ENCODE data around the gene NLE1.
"Not testable (repeated sequence)": the region's sequence is repeated elsewhere in the genome, so short reads cannot be mapped to it uniquely, and the experiment has no call there.

Gene NLE1

DNA sequence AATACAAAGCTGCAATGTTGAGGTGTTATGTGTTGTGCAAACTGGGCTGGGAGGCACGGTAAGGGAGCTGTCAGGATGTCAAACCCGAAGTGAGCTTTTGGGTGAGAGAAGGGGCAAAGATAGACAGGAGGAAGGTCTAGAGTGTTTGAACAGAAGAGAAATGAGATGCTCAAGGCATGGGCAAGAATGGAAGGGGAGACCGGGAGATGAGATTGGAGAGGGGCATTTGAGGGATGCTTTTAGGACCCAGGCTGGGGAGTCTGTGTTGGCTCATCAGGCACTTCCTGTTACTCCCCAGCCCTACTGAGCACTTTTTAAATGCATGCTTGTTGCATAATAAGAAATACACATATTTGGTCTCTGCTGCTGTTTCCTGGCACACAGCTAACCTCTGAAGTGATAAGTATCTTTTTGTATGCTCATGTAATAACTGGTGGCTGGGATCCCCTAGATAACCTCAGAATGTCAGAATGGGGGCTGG, 19.2 kb upstream of the NLE1 start:
- no peak for DNase-seq (ENCODE audit: low spot score)
- TF ChIP-seq, protein P1, sequence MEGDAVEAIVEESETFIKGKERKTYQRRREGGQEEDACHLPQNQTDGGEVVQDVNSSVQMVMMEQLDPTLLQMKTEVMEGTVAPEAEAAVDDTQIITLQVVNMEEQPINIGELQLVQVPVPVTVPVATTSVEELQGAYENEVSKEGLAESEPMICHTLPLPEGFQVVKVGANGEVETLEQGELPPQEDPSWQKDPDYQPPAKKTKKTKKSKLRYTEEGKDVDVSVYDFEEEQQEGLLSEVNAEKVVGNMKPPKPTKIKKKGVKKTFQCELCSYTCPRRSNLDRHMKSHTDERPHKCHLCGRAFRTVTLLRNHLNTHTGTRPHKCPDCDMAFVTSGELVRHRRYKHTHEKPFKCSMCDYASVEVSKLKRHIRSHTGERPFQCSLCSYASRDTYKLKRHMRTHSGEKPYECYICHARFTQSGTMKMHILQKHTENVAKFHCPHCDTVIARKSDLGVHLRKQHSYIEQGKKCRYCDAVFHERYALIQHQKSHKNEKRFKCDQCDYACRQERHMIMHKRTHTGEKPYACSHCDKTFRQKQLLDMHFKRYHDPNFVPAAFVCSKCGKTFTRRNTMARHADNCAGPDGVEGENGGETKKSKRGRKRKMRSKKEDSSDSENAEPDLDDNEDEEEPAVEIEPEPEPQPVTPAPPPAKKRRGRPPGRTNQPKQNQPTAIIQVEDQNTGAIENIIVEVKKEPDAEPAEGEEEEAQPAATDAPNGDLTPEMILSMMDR (IDR thresholded peaks at IDR 0.05; ENCODE audit: extremely low read depth, missing control alignments) = no peak

DNA sequence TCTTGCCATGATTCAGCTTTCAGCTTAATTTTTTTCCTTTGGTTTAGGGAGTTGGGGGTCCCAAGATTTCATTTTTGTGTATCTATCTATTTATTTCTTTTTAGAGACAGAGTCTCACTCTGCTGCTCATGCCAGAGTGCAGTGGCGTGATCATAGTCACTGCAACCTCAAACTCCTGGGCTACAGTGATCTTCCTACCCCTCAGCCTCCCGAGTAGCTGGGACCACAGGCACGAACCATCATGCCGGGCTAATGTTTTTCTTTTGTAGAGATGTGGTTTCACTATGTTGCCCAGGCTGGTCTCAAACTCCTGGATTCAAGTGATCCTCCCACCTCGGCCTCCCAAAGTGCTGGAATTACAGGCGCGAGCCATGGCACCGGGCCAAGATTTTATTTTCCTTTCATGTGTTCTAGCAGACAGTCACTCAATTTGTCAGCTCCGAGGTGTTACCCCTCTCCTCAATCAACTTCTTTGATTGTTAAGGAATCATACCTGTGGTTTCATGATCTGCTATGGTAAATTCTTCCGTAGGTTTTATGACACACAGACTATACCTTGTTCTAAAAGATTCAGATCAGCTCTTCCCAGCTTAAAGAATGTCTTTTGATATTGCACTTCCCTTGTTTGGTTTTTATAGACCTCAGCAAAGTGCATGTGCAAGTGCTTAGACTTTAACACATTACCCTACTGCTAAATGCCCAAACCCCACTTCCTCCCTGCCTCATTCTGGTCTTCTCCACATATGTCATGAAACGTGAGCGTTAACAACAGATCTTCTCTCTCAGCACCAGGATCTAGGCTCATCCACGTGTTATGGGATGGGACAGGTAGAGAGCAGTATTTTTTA, 18.5 kb upstream of the NLE1 start:
- TF ChIP-seq, protein P1 (IDR thresholded peaks at IDR 0.05; ENCODE audit: extremely low read depth, missing control alignments) = no peak
- no peak for DNase-seq (ENCODE audit: low spot score)

DNA sequence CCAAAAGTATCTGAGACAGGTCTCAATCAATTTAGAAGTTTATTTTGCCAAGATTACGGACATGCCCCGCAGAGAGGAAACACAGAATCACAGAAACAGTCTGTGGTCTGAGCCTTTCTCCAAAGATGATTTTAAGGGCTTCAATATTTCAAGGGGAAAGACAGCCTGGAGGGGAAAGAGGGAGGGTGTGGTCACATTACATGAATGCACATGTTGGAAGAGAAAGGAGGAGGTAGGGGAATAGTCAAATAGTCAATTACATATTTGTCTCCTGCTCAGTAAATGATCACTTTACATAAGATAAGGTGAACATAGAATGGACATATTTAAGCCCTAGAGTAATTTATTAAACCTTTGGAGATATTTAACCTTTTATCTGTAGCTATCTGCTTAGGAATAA, 17.8 kb upstream of the NLE1 start:
- no peak for DNase-seq (ENCODE audit: low spot score)
- TF ChIP-seq, protein P1 (IDR thresholded peaks at IDR 0.05; ENCODE audit: extremely low read depth, missing control alignments) = no peak

DNA sequence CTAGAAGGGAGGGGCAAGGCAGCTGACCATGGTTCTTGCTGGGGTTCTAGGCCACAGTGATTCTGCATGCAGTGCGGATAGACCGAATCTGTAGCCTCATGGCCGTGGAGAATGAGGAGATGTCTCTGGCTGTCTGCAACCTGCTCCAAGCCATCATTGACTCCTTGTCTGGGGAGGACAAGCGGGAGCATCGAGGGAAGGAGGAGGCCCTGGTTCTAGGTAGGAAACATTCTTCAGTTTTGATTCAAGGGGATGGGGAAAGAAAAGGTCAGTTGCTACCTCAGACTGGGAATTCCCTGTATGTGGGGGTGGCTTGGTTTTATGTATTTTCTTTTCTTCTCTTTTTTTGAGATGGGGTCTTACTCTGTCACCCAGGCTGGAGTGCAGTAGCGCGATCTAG, 13.1 kb upstream of the NLE1 start:
- TF ChIP-seq, protein P1 (IDR thresholded peaks at IDR 0.05; ENCODE audit: extremely low read depth, missing control alignments) = no peak
- DNase-seq (ENCODE audit: low spot score) = no peak

DNA sequence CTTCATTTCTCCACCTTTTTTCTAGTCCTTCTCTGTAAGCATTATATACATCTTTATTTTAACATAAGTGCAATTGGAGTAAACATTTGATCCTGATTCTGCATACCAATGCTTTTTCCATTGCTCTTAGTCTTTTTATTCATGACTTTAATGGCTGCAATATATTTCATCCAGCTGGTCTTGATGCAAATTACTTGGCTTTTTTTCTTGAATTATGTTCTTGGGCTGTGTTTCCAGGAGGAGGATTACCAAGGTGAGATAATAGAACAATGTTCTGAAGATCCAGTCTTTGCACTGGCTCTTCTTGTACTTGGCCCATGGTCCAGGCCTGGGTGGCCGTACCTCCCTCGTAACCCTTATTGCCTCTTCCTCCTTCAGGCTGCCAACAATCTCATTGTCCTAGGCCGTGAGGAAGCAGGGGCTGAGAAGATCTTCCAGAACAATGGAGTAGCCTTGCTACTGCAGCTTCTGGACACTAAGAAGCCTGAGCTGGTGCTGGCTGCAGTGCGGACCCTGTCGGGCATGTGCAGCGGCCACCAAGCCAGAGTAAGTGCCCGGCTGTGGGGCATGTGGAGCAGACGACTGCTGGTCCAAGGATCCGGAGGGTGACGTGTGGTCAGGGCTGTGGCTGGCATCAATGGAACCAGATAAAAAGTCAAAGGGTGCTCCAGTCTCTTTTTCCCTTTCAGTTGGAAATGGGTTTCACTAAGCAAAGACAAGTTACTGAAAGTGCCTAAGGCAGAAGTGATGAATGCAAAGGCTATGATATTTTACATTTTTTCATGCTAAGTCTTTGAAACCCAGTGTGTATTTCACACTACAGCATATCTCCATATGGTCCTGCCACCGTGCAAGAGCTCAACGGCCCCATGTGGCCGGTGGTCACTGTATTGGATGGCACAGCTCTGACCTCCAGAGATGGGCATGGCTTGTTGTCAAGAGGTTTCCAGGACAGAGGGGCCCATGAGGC, 12.4 kb upstream of the NLE1 start:
- no peak for DNase-seq (ENCODE audit: low spot score)
- TF ChIP-seq, protein P1 (IDR thresholded peaks at IDR 0.05; ENCODE audit: extremely low read depth, missing control alignments) = no peak

DNA sequence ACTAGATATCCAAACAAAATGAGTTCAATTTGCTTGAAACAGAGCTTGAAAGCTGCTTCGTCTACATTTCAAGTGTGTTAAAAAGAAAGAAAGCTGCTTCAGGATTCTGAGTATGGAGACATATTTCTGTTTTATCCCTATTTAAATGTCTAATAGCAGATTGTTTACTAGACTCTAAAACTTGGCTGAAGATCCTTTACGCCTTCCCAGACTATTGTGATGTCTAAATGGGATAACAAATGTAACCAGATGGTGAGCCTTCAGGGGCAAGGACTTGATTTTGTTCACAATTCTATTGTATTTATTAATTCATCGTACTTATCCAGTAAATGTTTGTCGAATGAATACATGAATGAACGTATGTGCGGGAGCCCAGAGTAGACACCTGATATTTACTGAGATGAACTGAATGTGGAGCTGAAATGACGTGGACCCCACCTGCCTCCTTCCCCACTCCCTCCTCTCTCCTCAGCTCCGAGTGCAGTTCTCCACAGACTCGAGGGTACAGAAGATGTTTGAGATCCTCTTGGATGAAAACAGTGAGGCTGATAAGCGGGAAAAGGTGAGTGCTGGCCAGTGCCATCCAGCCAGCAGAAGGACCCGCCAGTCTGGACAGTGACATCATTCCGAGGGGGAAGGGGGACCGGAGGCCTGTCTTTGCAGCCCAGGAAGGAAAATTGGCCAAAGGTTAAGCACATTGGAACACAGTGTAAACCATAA, 10.5 kb upstream of the NLE1 start:
- DNase-seq (ENCODE audit: low spot score) = no peak
- TF ChIP-seq, protein P1 (IDR thresholded peaks at IDR 0.05; ENCODE audit: extremely low read depth, missing control alignments) = no peak

DNA sequence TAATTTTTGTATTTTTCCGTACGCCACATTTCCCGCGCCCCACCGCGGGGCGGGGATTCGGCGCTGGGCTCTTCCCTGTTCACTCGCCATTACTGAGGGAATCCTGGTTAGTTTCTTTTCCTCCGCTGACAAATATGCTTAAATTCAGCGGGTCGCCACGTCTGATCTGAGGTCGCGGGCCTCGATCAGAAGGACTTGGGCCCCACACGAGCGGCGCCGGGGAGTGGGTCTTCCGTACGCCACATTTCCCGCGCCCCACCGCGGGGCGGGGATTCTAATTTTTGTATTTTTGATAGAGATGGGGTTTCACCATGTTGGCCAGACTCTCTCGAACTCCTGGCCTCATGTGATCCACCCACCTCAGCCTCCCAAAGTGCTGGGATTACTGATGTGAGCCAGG, 9.0 kb upstream of the NLE1 start:
- DNase-seq (ENCODE audit: low spot score) = not testable (repeated sequence)
